Small intestine (tissue), 7 donors: ENCODE data around the gene MCUR1. TPM values are rescaled to one million over a fixed set of nuclear protein-coding genes. Genes with fewer than 3 reads are reported as not detected.

ENCODE experiments used
- DNase-seq, 2 donors: peaks; one replicate each; pipeline versions ENCODE4 v3.0.0 to v3.0.0-alpha.2; 2013
- FAIRE-seq: peaks from 2 replicates; lab custom pipeline; 2012; peaks lifted over from hg19 to GRCh38; lab: Jason Lieb, UNC
- H3K27ac ChIP-seq, 3 donors: one replicate each; pipeline ENCODE4 v1.5.1; 2013; ENCODE audit warnings: low read length in 2 of 3, mild to moderate bottlenecking in 2 of 3, control low read depth in 1 of 3, inconsistent platforms in 1 of 3, low read depth in 1 of 3, moderate library complexity in 1 of 3
- H3K27me3 ChIP-seq, 3 donors: one replicate each; pipeline ENCODE4 v1.6.1; 2013; ENCODE audit warnings: low read length in 3 of 3, inconsistent platforms in 1 of 3; ENCODE audit not compliant: control insufficient read depth in 3 of 3, insufficient read depth in 3 of 3
- H3K36me3 ChIP-seq, 3 donors: one replicate each; pipeline ENCODE4 v1.6.1; 2013; ENCODE audit warnings: low read length in 3 of 3, inconsistent platforms in 1 of 3, low read depth in 1 of 3, mild to moderate bottlenecking in 1 of 3, moderate library complexity in 1 of 3; ENCODE audit not compliant: control insufficient read depth in 3 of 3, insufficient read depth in 2 of 3
- H3K4me1 ChIP-seq, 3 donors: one replicate each; pipeline ENCODE4 v1.6.1; 2013; ENCODE audit warnings: low read length in 2 of 3, inconsistent platforms in 1 of 3, low read depth in 1 of 3, mild to moderate bottlenecking in 1 of 3, moderate library complexity in 1 of 3; ENCODE audit not compliant: control insufficient read depth in 3 of 3, insufficient read depth in 2 of 3
- H3K4me3 ChIP-seq, 3 donors: one replicate each; pipeline ENCODE4 v1.5.1; 2013; ENCODE audit warnings: low read length in 3 of 3, control low read depth in 1 of 3, inconsistent platforms in 1 of 3, low read depth in 1 of 3, mild to moderate bottlenecking in 1 of 3, moderate library complexity in 1 of 3
- H3K9me3 ChIP-seq, 2 donors: one replicate each; pipeline ENCODE4 v1.6.1; 2013; ENCODE audit warnings: low read depth in 1 of 2, low read length in 1 of 2; ENCODE audit not compliant: control insufficient read depth in 2 of 2, insufficient read depth in 1 of 2
- WGBS, 3 donors: extraction: QIAGEN DNeasy Blood & Tissue Kit; methylation state at CpG; one replicate each; pipeline ENCODE4 v1.1.7; 2013; 5-methylcytosine and 5-hydroxymethylcytosine counted together
- polyA plus RNA-seq, 4 donors: library from polyadenylated mRNA; stranded (reverse) in 3 of 4; unstranded in 1 of 4; fragments of 200-250 nt in 3 of 4; fragments of 120-200 nt in 1 of 4; gene quantifications; one replicate each; pipeline versions ENCODE4 v1.2.1 to v1.2.3, GENCODE V29; 2013
- donor health status: healthy with polysubstance abuse.
- donor health status: control.
- donor health status: control.
- donor health status: Bipolar disorder and iron deficiency.
- donor health status: healthy.

Gene MCUR1
- polyA plus RNA-seq, 4 donors: 15.6 to 83.2 (median 52.3) TPM

DNA sequence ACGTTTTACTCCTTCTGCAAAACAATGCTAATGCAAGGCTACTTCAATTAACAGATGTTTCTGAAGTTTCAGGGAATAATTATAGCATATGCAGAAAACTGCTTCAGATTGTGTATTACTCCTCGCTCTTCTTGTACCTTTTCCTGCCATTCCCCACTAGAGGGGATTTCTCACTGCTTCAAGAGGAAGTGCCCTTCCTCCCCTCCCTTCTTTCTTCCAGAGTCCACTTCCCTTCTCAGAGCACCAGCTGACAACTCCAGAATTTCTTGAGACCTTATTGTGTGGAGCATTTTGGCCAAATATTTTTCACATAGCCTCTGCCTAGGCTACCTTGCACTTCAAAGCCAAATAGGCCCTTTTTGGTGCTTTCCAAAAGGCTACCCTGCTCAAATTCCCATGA, 12.7 kb upstream of the MCUR1 start:
- Histone ChIP-seq H3K9me3 (peaks cover 0 to 49% of the 10 kb centered on the region in 2 donors), H3K4me3 (no peak overlapping the region), H3K36me3 (no peaks in the 10 kb centered on the region), H3K27me3 (no peaks in the 10 kb centered on the region), H3K27ac (no peak overlapping the region), H3K4me1 (peaks cover 3 to 11% (median 3%) of the 10 kb centered on the region in 3 donors)
- FAIRE-seq: no peak
- no peak for DNase-seq
- WGBS, 3 donors: 72 to 88% (median 78%) methylated on average over 2 of the region's 2 CpGs

DNA sequence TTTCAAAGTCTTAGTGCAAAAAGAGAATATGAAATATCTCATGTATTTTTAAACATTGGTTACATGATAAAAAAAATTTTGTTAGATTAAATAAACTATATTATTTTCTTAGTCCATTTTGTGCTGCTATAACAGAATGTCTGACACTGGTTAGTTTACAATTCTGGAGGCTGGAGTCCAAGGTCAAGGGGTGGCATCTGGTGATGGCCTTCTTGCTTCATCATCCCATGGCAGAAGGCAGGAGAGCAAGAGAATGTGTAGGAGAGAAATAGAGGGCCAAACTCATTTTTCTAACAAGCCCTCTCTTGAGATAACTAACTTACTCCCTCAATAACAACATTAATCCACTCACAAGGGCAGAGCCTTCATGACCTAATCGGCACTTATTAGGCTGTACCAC, 11.5 kb upstream of the MCUR1 start:
- FAIRE-seq (no peak), DNase-seq (peak in 1 of 2 donors; percentile 42)
- 96 to 97% (median 97%) methylated on average over 1 of the region's 1 CpG for WGBS, 3 donors
- H3K4me3 ChIP-seq: no peak overlapping the region
- peaks cover 3 to 11% (median 3%) of the 10 kb centered on the region in 3 donors for H3K4me1 ChIP-seq
- peaks cover 0 to 41% of the 10 kb centered on the region in 2 donors for H3K9me3 ChIP-seq
- H3K27me3 ChIP-seq: no peaks in the 10 kb centered on the region
- no peak overlapping the region for H3K27ac ChIP-seq
- H3K36me3 ChIP-seq: no peaks in the 10 kb centered on the region

DNA sequence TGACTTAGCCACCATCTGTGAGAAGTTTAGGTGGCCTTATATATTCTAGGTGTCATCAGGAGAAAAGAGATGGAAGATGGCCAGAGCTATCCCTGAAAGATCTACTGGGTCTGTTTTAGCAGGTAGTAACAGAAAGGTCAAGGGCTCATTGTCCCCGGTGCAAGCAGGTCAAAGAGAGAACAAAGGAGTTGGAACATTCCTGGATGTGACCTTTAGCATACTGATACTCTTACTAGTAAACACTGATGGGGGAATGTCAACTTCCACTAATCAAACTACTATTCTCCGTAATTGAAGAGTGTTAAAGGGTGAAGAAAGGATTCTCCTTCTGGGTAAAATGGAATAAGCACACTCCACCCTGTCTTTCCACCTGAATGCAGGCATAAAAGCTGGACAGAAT, 4.0 kb upstream of the MCUR1 start:
- DNase-seq (no peak), FAIRE-seq (no peak)
- H3K36me3 ChIP-seq: peaks cover 0 to 1% (median 0%) of the 10 kb centered on the region in 3 donors
- 67 to 73% (median 72%) methylated on average over 2 of the region's 2 CpGs for WGBS, 3 donors
- no peaks in the 10 kb centered on the region for H3K9me3 ChIP-seq
- no peaks in the 10 kb centered on the region for H3K27me3 ChIP-seq
- no peaks in the 10 kb centered on the region for H3K4me1 ChIP-seq
- H3K27ac ChIP-seq: no peak overlapping the region
- H3K4me3 ChIP-seq: no peak overlapping the region

DNA sequence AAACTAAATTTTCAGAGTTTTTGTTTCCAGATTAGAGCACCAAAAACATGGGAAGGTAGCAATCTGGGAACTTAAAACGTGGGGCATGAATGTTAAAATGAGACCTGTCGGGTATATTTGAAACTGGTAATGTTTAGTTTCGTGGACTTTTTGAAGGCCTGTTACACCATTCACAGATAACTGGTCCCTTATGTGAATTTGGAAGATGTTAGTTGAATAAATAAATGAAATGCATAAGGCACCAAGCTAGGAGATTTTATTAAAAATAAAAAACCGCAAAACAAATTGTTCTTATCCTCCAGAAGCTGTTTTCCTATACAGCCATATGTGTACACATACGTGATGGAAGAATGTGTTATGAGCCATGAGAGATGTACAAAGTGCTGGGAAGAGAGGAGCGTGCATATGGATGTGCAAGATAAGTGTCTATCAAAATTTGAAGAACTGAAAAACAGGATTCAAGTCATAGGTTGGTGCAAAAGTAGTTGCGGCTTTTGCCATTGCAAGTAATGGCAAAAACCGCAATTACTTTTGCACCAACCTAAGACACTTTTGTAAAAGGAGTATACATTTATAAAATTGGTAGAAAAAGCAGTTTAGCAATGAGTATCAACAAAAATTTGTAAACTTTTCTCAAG, 700 bp upstream of the MCUR1 start:
- Histone ChIP-seq H3K36me3 (peaks cover 0 to 1% (median 0%) of the 10 kb centered on the region in 3 donors), H3K4me1 (peaks cover 8 to 21% (median 12%) of the 10 kb centered on the region in 3 donors), H3K27me3 (no peaks in the 10 kb centered on the region), H3K27ac (peak overlapping the region; percentile 88 to 97 (median 95)), H3K4me3 (peak overlapping the region; percentile 53 to 81 (median 78)), H3K9me3 (no peaks in the 10 kb centered on the region)
- WGBS, 3 donors: 23 to 44% (median 34%) methylated on average over 8 of the region's 8 CpGs
- DNase-seq: no peak
- no peak for FAIRE-seq

DNA sequence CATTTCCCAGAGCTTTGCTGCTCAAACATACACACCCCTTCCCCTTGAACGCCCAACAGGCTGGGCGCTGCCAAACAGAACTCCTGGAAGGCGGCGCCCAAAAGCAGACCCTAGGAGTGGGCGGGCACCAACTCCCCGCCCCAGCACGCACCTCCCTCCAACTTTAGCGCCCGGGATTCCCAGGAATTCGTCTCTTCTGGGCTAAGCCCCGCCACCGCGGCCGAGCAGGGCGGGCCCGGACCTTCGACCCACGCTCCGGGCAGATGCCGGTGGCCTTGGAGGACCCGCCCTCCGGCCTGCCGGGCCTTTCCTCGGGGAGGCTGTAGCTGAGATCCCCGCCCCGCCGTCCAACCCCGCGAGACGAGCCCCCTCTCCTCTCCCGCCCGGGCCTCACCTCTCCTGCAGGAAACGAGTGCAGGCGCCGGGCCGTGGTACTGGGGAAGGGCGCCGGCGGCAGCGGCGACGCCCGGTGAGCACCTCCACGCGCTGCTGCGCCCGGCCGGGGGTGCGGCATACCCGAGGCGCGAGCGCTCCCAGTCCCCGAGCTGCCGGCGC, 659 bp downstream of the MCUR1 start:
- no peaks in the 10 kb centered on the region for H3K9me3 ChIP-seq
- peak overlapping the region; percentile 78 to 81 (median 81) for H3K4me3 ChIP-seq
- peaks cover 0 to 6% (median 1%) of the 10 kb centered on the region in 3 donors for H3K36me3 ChIP-seq
- no peaks in the 10 kb centered on the region for H3K27me3 ChIP-seq
- FAIRE-seq (no peak), DNase-seq (peak; percentile 82 to 91)
- peak overlapping the region; percentile 95 to 98 (median 97) for H3K27ac ChIP-seq
- WGBS, 3 donors: 0 to 1% (median 0%) methylated on average over 45 to 56 of the region's 56 CpGs
- H3K4me1 ChIP-seq: peaks cover 8 to 21% (median 12%) of the 10 kb centered on the region in 3 donors

DNA sequence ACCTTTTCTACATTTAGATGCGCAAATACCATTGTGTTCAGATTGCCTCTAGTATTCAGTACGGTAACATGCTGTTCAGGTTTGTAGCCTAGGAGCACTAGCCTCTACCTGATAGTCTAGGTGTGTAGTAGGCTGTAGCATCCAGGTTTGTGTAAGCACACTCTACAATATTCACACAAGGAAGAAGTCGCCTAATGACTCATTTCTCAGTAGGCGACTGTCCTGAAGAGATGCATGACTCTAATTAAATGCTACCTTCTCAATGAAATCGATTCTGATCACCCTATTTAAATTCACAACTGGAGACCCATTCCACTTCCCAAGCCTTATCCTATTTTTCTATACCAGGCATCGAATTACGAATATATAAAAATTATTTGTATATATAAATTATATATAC, 1.3 kb downstream of the MCUR1 start:
- peak overlapping the region; percentile 74 to 97 (median 74) for H3K27ac ChIP-seq

DNA sequence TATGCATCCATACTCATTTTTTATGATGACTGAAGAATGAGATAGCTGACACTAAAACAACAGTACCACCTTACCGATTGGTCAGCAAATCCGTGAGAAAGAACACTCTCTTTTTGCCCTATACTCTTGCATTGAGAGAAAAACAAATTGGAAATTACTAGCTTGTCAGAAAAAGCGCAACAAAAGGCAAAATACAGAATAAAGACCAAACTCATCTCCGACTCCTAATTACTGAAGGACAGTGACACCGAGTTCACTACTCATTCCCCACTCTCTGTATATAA, 2.1 kb downstream of the MCUR1 start:
- DNase-seq: no peak
- H3K27ac ChIP-seq: peak overlapping the region; percentile 19 to 97 (median 50)
- peaks cover 8 to 21% (median 12%) of the 10 kb centered on the region in 3 donors for H3K4me1 ChIP-seq
- no peaks in the 10 kb centered on the region for H3K9me3 ChIP-seq
- H3K4me3 ChIP-seq: peak overlapping the region in 1 of 3 donors; percentile 14
- H3K36me3 ChIP-seq: peaks cover 0 to 10% (median 6%) of the 10 kb centered on the region in 3 donors
- no peak for FAIRE-seq
- whole genome bisulfite sequencing, 3 donors: 81 to 91% (median 82%) methylated on average over 5 of the region's 5 CpGs
- no peaks in the 10 kb centered on the region for H3K27me3 ChIP-seq

More for the DNA sequence above, 1.3 kb downstream of the MCUR1 start:
- peaks cover 8 to 21% (median 12%) of the 10 kb centered on the region in 3 donors for H3K4me1 ChIP-seq
- H3K36me3 ChIP-seq: peaks cover 0 to 9% (median 1%) of the 10 kb centered on the region in 3 donors
- FAIRE-seq (no peak), DNase-seq (peak; percentile 38 to 58)
- WGBS, 3 donors: 25 to 44% (median 28%) methylated on average over 7 of the region's 7 CpGs
- no peaks in the 10 kb centered on the region for H3K27me3 ChIP-seq
- peak overlapping the region in 2 of 3 donors; percentile 81 for H3K4me3 ChIP-seq
- no peaks in the 10 kb centered on the region for H3K9me3 ChIP-seq

DNA sequence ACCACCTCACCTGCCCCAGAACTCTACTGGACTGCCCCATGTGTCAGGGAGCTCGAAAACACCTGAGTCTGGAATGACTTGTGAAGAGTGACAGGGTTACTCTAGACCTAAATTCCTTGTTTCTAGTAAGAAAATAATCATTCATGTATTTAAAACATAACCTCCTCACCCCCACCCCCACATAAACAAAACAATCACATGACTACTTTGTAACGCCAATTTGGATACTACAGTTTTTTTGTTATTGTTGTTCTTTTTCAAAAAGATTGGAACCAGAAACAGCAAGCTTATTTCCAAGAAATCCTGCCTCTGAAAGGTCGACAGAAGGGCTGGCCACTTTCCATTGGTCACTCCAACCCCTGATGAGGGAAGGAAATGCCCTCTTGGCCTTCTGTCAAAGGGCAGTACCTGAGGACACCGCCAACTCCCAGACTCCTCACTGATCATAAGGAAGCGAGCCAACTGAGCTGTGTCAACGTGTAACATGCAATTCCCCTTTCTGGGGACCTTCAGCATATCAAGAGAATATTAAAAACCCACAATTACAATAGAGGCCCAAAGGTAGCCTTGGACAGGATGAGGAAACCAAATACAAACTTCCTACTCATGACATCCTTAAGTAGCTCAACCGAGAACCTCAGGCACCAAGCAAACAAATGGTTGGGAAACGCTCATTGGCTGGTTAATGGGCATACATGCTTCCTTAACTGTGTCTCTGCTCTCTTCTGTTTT, 2.6 kb downstream of the MCUR1 start:
- H3K27ac ChIP-seq: peak overlapping the region; percentile 71 to 97 (median 73)
- no peaks in the 10 kb centered on the region for H3K27me3 ChIP-seq
- DNase-seq: peak; percentile 43 to 72
- peaks cover 0 to 11% (median 6%) of the 10 kb centered on the region in 3 donors for H3K36me3 ChIP-seq
- WGBS, 3 donors: 41 to 50% (median 41%) methylated on average over 8 of the region's 8 CpGs
- peaks cover 8 to 21% (median 12%) of the 10 kb centered on the region in 3 donors for H3K4me1 ChIP-seq
- FAIRE-seq: no peak
- peak overlapping the region in 1 of 3 donors; percentile 14 for H3K4me3 ChIP-seq
- no peaks in the 10 kb centered on the region for H3K9me3 ChIP-seq
